Measurements from ENCODE around the gene CACNA2D4.

Gene CACNA2D4

GRCh38 chr12:1933342-1934051, 15.0 kb upstream of the CACNA2D4 start:
- no peak for DNase-seq (ENCODE audit: low read depth)
- no peak for TF ChIP-seq CTCF (IDR thresholded peaks at IDR 0.05; ENCODE audit: control insufficient read depth, insufficient read depth, low read depth, low read length, missing control alignments)
- H3K4me3 ChIP-seq (ENCODE audit: control insufficient read depth, low read depth, low read length) = no peak overlapping the region

- no peak for DNase-seq (ENCODE audit: low read depth)
- H3K4me3 ChIP-seq (ENCODE audit: control insufficient read depth, low read depth, low read length) = no peak overlapping the region
- TF ChIP-seq CTCF (IDR thresholded peaks at IDR 0.05; ENCODE audit: control insufficient read depth, insufficient read depth, low read depth, low read length, missing control alignments) = no peak
Measured at GRCh38 chr12:1932264-1932777, 13.9 kb upstream of the CACNA2D4 start.

GRCh38 chr12:1931642-1932041, 13.2 kb upstream of the CACNA2D4 start:
- no peak for DNase-seq (ENCODE audit: low read depth)
- TF ChIP-seq CTCF (IDR thresholded peaks at IDR 0.05; ENCODE audit: control insufficient read depth, insufficient read depth, low read depth, low read length, missing control alignments) = no peak

GRCh38 chr12:1930803-1931597, 12.5 kb upstream of the CACNA2D4 start:
- no peak for DNase-seq (ENCODE audit: low read depth)
- no peak overlapping the region for H3K4me3 ChIP-seq (ENCODE audit: control insufficient read depth, low read depth, low read length)
- TF ChIP-seq CTCF (IDR thresholded peaks at IDR 0.05; ENCODE audit: control insufficient read depth, insufficient read depth, low read depth, low read length, missing control alignments) = no peak

More at GRCh38 chr12:1931642-1932041, 13.2 kb upstream of the CACNA2D4 start:
- H3K4me3 ChIP-seq (ENCODE audit: control insufficient read depth, low read depth, low read length) = no peak overlapping the region

GRCh38 chr12:1929985-1930802, 11.7 kb upstream of the CACNA2D4 start:
- DNase-seq (ENCODE audit: low read depth) = no peak
- H3K4me3 ChIP-seq (ENCODE audit: control insufficient read depth, low read depth, low read length) = no peak overlapping the region
- TF ChIP-seq CTCF (IDR thresholded peaks at IDR 0.05; ENCODE audit: control insufficient read depth, insufficient read depth, low read depth, low read length, missing control alignments) = no peak

Measured in AG09309 (cell line).